Measurements from ENCODE around the gene ST6GALNAC3.

Gene ST6GALNAC3

GRCh38 chr1:76284842-76285241, 210.3 kb downstream of the ST6GALNAC3 start:
- no peak for DNase-seq

GRCh38 chr1:76285578-76286135, 211.1 kb downstream of the ST6GALNAC3 start:
- DNase-seq: peak in 3 of 56 donors; percentile 3 to 10 (median 8)

- DNase-seq: no peak
These were observed 213.4 kb downstream of the ST6GALNAC3 start for GRCh38 chr1:76287917-76288316.

GRCh38 chr1:76288758-76289483, 214.4 kb downstream of the ST6GALNAC3 start:
- no peak for DNase-seq

- no peak for DNase-seq
These were observed 215.1 kb downstream of the ST6GALNAC3 start for GRCh38 chr1:76289692-76290091.

GRCh38 chr1:76290271-76290670, 215.7 kb downstream of the ST6GALNAC3 start:
- no peak for DNase-seq

GRCh38 chr1:76291191-76291590, 216.6 kb downstream of the ST6GALNAC3 start:
- peak in 13 of 56 donors; percentile 2 to 32 (median 14) for DNase-seq

- no peak for DNase-seq
These were observed 217.2 kb downstream of the ST6GALNAC3 start for GRCh38 chr1:76291737-76292136.

GRCh38 chr1:76292418-76293184, 218.1 kb downstream of the ST6GALNAC3 start:
- DNase-seq: no peak

- DNase-seq: no peak
These were observed 219.3 kb downstream of the ST6GALNAC3 start for GRCh38 chr1:76293831-76294230.

GRCh38 chr1:76294482-76295194, 220.1 kb downstream of the ST6GALNAC3 start:
- no peak for DNase-seq

GRCh38 chr1:76298399-76298798, 223.9 kb downstream of the ST6GALNAC3 start:
- DNase-seq: no peak

GRCh38 chr1:76299036-76299435, 224.5 kb downstream of the ST6GALNAC3 start:
- no peak for DNase-seq

- no peak for DNase-seq
These were observed 226.0 kb downstream of the ST6GALNAC3 start for GRCh38 chr1:76300556-76300955.

GRCh38 chr1:76302711-76303339, 228.3 kb downstream of the ST6GALNAC3 start:
- no peak for DNase-seq

- no peak for DNase-seq
These were observed 228.8 kb downstream of the ST6GALNAC3 start for GRCh38 chr1:76303340-76303717.

GRCh38 chr1:76313304-76313703, 238.8 kb downstream of the ST6GALNAC3 start:
- no peak for DNase-seq

- DNase-seq: no peak
These were observed 240.2 kb downstream of the ST6GALNAC3 start for GRCh38 chr1:76314730-76315129.

- no peak for DNase-seq
These were observed 242.9 kb downstream of the ST6GALNAC3 start for GRCh38 chr1:76317299-76317900.

- peak in 17 of 56 donors; percentile 1 to 57 (median 4) for DNase-seq
These were observed 256.6 kb downstream of the ST6GALNAC3 start for GRCh38 chr1:76330991-76331603.

Measured in amygdala (tissue), 56 donors.